Thymus (tissue), 11 donors: ENCODE data around the gene PLEKHM2. TPM values are rescaled to one million over a fixed set of nuclear protein-coding genes. Genes with fewer than 3 reads are reported as not detected.
"Not testable (repeated sequence)": the region's sequence is repeated elsewhere in the genome, so short reads cannot be mapped to it uniquely, and the experiment has no call there.

Experiments used
- DNase-seq, 9 donors: peaks; one replicate each; pipeline ENCODE4 v3.0.0-alpha.2; 2013; ENCODE audit warnings: low spot score in 9 of 9, low read depth in 6 of 9, missing footprints in 1 of 9
- H3K27ac ChIP-seq, 2 donors: one replicate each; pipeline ENCODE4 v1.5.1; 2013; ENCODE audit warnings: control low read depth in 1 of 2, low read depth in 1 of 2, low read length in 1 of 2, mild to moderate bottlenecking in 1 of 2, moderate library complexity in 1 of 2
- H3K27me3 ChIP-seq, 2 donors: one replicate each; pipeline ENCODE4 v1.5.1; 2013; ENCODE audit warnings: low read length in 1 of 2; ENCODE audit not compliant: control insufficient read depth in 2 of 2, insufficient read depth in 1 of 2
- H3K36me3 ChIP-seq, 2 donors: one replicate each; pipeline ENCODE4 v1.5.1; 2013; ENCODE audit warnings: low read length in 1 of 2, mild to moderate bottlenecking in 1 of 2, moderate library complexity in 1 of 2; ENCODE audit not compliant: control insufficient read depth in 2 of 2, insufficient read depth in 2 of 2
- H3K4me1 ChIP-seq, 2 donors: one replicate each; pipeline ENCODE4 v1.5.1; 2013; ENCODE audit warnings: low read length in 2 of 2; ENCODE audit not compliant: control insufficient read depth in 2 of 2, insufficient read depth in 2 of 2
- H3K4me3 ChIP-seq, 2 donors: one replicate each; pipeline ENCODE4 v1.5.1; 2013; ENCODE audit warnings: low read length in 2 of 2, control low read depth in 1 of 2, mild to moderate bottlenecking in 1 of 2
- H3K9me3 ChIP-seq, 2 donors: one replicate each; pipeline ENCODE4 v1.5.1; 2013; ENCODE audit warnings: low read length in 1 of 2, mild to moderate bottlenecking in 1 of 2; ENCODE audit not compliant: control insufficient read depth in 2 of 2, insufficient read depth in 1 of 2
- WGBS: extraction: QIAGEN DNeasy Blood & Tissue Kit; methylation state at CpG from one replicate; pipeline ENCODE4 v1.1.7; 2013; 5-methylcytosine and 5-hydroxymethylcytosine counted together
- polyA plus RNA-seq: library from polyadenylated mRNA; stranded (reverse); fragments of 200-250 nt; gene quantifications from one replicate; pipeline ENCODE4 v1.2.3, GENCODE V29; 2013
- total RNA-seq: library from RNA; stranded (reverse); fragments of 120-200 nt; gene quantifications from one replicate; pipeline ENCODE4 v1.2.4, GENCODE V29; 2013
- donor health status: healthy.

The PLEKHM2 gene
- total and polyA plus RNA-seq, 2 donors = 18.1 to 32.5 TPM

- no peak overlapping the region for H3K27ac ChIP-seq
- H3K9me3 ChIP-seq = no peaks in the 10 kb centered on the region
- DNase-seq = no peak
- H3K36me3 ChIP-seq = peaks cover 15 to 35% of the 10 kb centered on the region in 2 donors
- WGBS = 96% methylated on average over 2 of the region's 2 CpGs
- H3K27me3 ChIP-seq = no peaks in the 10 kb centered on the region
- H3K4me1 ChIP-seq = no peaks in the 10 kb centered on the region
- H3K4me3 ChIP-seq = no peak overlapping the region
These were observed 33.7 kb upstream of the PLEKHM2 start for GRCh38 chr1:15650433-15650832.

GRCh38 chr1:15652130-15652529 lies 32.0 kb upstream of the PLEKHM2 start:
- peaks cover 13 to 34% of the 10 kb centered on the region in 2 donors for H3K36me3 ChIP-seq

GRCh38 chr1:15654091-15654690 lies 29.9 kb upstream of the PLEKHM2 start:
- DNase-seq = no peak
- H3K36me3 ChIP-seq = peaks cover 13 to 35% of the 10 kb centered on the region in 2 donors
- H3K9me3 ChIP-seq = no peaks in the 10 kb centered on the region
- 98% methylated on average over 6 of the region's 6 CpGs for WGBS
- H3K4me3 ChIP-seq = no peak overlapping the region
- no peak overlapping the region for H3K27ac ChIP-seq
- no peaks in the 10 kb centered on the region for H3K27me3 ChIP-seq
- no peaks in the 10 kb centered on the region for H3K4me1 ChIP-seq

More at GRCh38 chr1:15652130-15652529, 32.0 kb upstream of the PLEKHM2 start:
- not testable (repeated sequence) for DNase-seq, H3K4me3 ChIP-seq, H3K27me3 ChIP-seq, H3K4me1 ChIP-seq, H3K9me3 ChIP-seq, H3K27ac ChIP-seq
- WGBS = 97% methylated on average over 6 of the region's 6 CpGs

- H3K27me3 ChIP-seq = no peaks in the 10 kb centered on the region
- DNase-seq = no peak
- no peaks in the 10 kb centered on the region for H3K9me3 ChIP-seq
- H3K36me3 ChIP-seq = peaks cover 26 to 53% of the 10 kb centered on the region in 2 donors
- H3K4me1 ChIP-seq = no peaks in the 10 kb centered on the region
- WGBS = 97% methylated on average over 3 of the region's 3 CpGs
- H3K27ac ChIP-seq = no peak overlapping the region
- no peak overlapping the region for H3K4me3 ChIP-seq
These were observed 27.7 kb upstream of the PLEKHM2 start for GRCh38 chr1:15656464-15656863.

GRCh38 chr1:15657021-15657420 lies 27.1 kb upstream of the PLEKHM2 start:
- H3K36me3 ChIP-seq = peaks cover 24 to 49% of the 10 kb centered on the region in 2 donors
- WGBS = 76% methylated on average over 1 of the region's 1 CpG

DNA sequence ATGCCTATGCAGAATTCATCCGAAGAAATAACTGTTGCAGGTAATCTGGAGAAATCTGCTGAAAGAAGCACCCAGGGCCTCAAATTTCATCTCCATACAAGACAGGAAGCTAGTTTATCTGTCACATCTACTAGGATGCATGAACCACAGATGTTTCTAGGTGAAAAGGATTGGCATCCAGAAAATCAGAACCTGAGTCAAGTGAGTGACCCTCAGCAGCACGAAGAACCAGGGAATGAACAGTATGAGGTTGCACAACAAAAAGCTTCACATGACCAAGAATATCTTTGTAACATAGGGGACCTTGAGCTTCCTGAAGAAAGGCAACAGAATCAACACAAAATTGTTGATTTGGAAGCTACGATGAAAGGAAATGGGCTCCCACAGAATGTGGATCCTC lies 24.0 kb upstream of the PLEKHM2 start:
- DNase-seq = no peak
- Histone ChIP-seq H3K27me3 (no peaks in the 10 kb centered on the region), H3K9me3 (no peaks in the 10 kb centered on the region), H3K36me3 (peaks cover 20 to 48% of the 10 kb centered on the region in 2 donors), H3K4me3 (no peak overlapping the region), H3K4me1 (no peaks in the 10 kb centered on the region), H3K27ac (no peak overlapping the region)
- over 99% methylated on average over 3 of the region's 3 CpGs for WGBS

More at GRCh38 chr1:15657021-15657420, 27.1 kb upstream of the PLEKHM2 start:
- DNase-seq = no peak
- H3K27me3 ChIP-seq = no peaks in the 10 kb centered on the region
- no peaks in the 10 kb centered on the region for H3K4me1 ChIP-seq
- no peak overlapping the region for H3K27ac ChIP-seq
- no peak overlapping the region for H3K4me3 ChIP-seq
- H3K9me3 ChIP-seq = no peaks in the 10 kb centered on the region

DNA sequence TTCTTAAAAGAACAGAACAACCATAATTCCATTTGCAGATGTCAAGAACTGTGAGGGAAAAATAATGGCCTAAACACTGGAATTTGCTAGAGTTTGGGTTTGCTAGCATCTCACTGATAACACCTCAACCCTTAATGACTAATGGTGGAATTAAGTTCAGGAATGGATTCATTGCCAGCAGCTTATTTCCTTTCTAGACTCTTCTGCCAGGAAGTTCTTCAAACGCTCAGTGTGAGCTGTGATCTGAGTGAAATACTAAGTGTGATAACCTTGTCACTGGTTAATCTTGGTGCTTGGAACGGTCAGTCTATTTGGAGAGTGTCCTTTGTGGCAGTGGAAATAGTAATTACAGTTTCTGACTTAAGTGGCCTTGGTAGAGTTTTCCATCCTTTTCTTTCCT lies 21.6 kb upstream of the PLEKHM2 start:
- DNase-seq = no peak
- H3K36me3 ChIP-seq = peaks cover 16 to 35% of the 10 kb centered on the region in 2 donors
- H3K4me1 ChIP-seq = no peaks in the 10 kb centered on the region
- no peak overlapping the region for H3K27ac ChIP-seq
- H3K27me3 ChIP-seq = no peaks in the 10 kb centered on the region
- no peaks in the 10 kb centered on the region for H3K9me3 ChIP-seq
- no peak overlapping the region for H3K4me3 ChIP-seq
- WGBS = 94% methylated on average over 2 of the region's 2 CpGs

- Histone ChIP-seq H3K27me3 (no peaks in the 10 kb centered on the region), H3K9me3 (no peaks in the 10 kb centered on the region), H3K36me3 (peaks cover 16 to 32% of the 10 kb centered on the region in 2 donors), H3K27ac (no peak overlapping the region), H3K4me3 (no peak overlapping the region), H3K4me1 (no peaks in the 10 kb centered on the region)
- DNase-seq = no peak
- 97% methylated on average over 3 of the region's 3 CpGs for WGBS
These were observed 20.2 kb upstream of the PLEKHM2 start for GRCh38 chr1:15663925-15664324.

- Histone ChIP-seq H3K27ac (no peak overlapping the region), H3K4me3 (no peak overlapping the region), H3K9me3 (no peaks in the 10 kb centered on the region), H3K4me1 (no peaks in the 10 kb centered on the region), H3K27me3 (no peaks in the 10 kb centered on the region), H3K36me3 (peaks cover 0 to 3% of the 10 kb centered on the region in 2 donors)
- DNase-seq = no peak
- 97% methylated on average over 7 of the region's 7 CpGs for WGBS
These were observed 16.8 kb upstream of the PLEKHM2 start for GRCh38 chr1:15667362-15667761.
